ENCODE results near the gene CCDC17. TPM values are rescaled to one million over a fixed set of nuclear protein-coding genes. Genes with fewer than 3 reads are reported as not detected.

CCDC17 gene
- total RNA-seq = 1 to 10 TPM in 3 of 4 donors, under 1 TPM in 1; 0.38 to 3.6 (median 2.4) TPM

DNA sequence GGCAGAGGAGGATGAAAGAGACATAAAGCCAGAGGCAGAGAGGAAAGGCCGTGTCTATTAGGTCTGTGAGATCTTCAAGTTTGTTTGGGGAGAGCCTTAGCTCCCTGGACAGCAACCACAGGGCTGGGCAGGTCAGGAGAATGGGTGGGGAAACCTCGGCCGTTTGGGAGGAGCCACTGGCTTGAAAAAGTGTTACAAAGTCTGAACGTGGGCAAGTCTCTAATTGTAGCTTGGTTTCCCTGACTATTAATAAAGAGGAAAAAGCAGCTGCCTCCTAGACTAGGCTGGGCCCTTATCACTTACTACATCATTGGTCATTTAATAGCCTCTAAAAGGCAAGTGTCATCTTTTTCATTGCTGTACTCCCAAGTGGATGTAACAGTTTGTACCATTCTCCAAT, at the start of gene CCDC17:
TSS of gene CCDC17 (minus strand) at position 83 of the 400 bp plus-strand sequence. CDS start 145 bp downstream, outside the sequence.
- Histone ChIP-seq H3K9me3 (no peaks in the 10 kb centered on the region), H3K27me3 (no peaks in the 10 kb centered on the region), H3K27ac (peak within 1 kb of the TSS; percentile 9 to 84 (median 64)), H3K4me3 (peak within 1 kb of the TSS in 2 of 4 donors; percentile 19 to 46), H3K36me3 (peaks cover 12 to 89% (median 23%) of the 10 kb centered on the region in 3 donors), H3K4me1 (peaks cover 0 to 50% (median 19%) of the 10 kb centered on the region in 3 donors)
- TF ChIP-seq POLR2A (IDR thresholded peaks at IDR 0.05) = no peak
- TF ChIP-seq, protein P1, sequence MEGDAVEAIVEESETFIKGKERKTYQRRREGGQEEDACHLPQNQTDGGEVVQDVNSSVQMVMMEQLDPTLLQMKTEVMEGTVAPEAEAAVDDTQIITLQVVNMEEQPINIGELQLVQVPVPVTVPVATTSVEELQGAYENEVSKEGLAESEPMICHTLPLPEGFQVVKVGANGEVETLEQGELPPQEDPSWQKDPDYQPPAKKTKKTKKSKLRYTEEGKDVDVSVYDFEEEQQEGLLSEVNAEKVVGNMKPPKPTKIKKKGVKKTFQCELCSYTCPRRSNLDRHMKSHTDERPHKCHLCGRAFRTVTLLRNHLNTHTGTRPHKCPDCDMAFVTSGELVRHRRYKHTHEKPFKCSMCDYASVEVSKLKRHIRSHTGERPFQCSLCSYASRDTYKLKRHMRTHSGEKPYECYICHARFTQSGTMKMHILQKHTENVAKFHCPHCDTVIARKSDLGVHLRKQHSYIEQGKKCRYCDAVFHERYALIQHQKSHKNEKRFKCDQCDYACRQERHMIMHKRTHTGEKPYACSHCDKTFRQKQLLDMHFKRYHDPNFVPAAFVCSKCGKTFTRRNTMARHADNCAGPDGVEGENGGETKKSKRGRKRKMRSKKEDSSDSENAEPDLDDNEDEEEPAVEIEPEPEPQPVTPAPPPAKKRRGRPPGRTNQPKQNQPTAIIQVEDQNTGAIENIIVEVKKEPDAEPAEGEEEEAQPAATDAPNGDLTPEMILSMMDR (IDR thresholded peaks at IDR 0.05) = no peak
- no peak for DNase-seq
- 20 to 28% methylated on average over 4 of the region's 4 CpGs for WGBS, 2 donors
- intact Hi-C loops (cut with DNase I) = no loop called here

DNA sequence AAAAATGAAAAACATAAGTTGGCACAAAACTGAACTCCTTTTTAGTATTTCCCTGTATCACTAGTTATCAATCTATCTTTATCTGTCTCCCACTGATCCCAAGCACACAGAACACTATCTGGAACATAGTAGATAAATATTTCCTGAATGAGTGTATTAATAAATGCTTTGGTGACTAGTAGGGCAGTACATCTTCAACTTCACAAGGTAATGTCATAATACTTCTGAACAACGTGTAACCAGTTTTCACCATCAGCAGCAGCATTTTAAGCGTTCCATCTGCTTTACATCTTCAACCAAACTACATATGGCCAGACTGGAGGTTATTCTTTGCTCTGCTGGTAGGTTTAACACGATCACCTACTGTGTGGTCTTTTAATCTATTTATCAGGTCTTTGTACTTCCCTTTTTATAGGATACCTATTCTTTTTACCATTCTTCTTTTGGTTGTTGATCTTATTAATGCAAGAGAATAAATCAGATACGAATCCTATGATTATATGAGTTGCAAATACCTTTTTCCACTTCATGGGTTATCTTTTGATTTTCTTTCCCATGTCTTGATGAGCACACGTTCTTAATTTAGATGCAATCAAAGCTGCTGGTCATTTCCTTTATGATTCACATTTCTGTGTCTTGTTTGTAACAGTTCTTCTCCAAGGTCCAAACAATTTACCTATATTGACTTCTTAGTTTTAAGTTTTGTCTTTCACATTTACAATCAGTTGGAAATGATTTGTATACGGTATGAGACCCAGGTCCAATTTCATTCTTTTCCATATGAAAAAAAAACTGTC, 46.2 kb upstream of the CCDC17 start:
- H3K27ac ChIP-seq = no peak overlapping the region
- no peak for TF ChIP-seq POLR2A (IDR thresholded peaks at IDR 0.05)
- TF ChIP-seq, protein P1 (IDR thresholded peaks at IDR 0.05) = no peak
- DNase-seq = no peak
- H3K4me3 ChIP-seq = no peak overlapping the region
- H3K27me3 ChIP-seq = no peaks in the 10 kb centered on the region
- H3K36me3 ChIP-seq = peaks cover 0 to 11% (median 0%) of the 10 kb centered on the region in 3 donors
- intact Hi-C loops (cut with DNase I) = no loop called here
- 65 to 70% methylated on average over 6 of the region's 6 CpGs for WGBS, 2 donors
- no peaks in the 10 kb centered on the region for H3K9me3 ChIP-seq
- H3K4me1 ChIP-seq = peaks cover 0 to 63% (median 16%) of the 10 kb centered on the region in 3 donors

DNA sequence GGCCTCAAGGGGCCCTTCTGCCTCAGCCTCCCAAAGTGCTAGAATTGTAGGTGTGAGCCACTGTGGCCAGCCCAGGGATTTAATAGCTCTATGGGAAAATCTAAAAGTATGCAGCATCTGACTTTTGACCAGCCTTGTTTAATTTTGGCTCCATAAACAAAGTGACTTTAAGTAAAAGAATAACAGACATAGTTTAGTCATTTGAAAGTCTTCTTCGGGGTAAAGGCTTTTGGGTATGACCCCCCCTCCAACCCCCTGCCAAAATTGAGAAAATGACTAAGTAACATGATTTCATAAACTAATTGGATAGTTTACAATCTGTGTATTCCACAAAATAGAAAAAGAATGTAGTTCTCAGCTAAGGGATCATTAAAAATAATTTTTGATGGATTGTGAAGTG, 45.5 kb upstream of the CCDC17 start:
- Histone ChIP-seq H3K27ac (peak overlapping the region in 1 of 4 donors; percentile 0), H3K27me3 (no peaks in the 10 kb centered on the region), H3K9me3 (no peaks in the 10 kb centered on the region), H3K4me1 (peaks cover 0 to 61% (median 13%) of the 10 kb centered on the region in 3 donors), H3K4me3 (no peak overlapping the region), H3K36me3 (peaks cover 0 to 16% (median 0%) of the 10 kb centered on the region in 3 donors)
- DNase-seq = no peak
- TF ChIP-seq POLR2A (IDR thresholded peaks at IDR 0.05) = no peak
- TF ChIP-seq, protein P1 (IDR thresholded peaks at IDR 0.05) = no peak
- 47 to 56% methylated on average over 1 of the region's 1 CpG for WGBS, 2 donors
- intact Hi-C loops (cut with DNase I) = no loop called here

DNA sequence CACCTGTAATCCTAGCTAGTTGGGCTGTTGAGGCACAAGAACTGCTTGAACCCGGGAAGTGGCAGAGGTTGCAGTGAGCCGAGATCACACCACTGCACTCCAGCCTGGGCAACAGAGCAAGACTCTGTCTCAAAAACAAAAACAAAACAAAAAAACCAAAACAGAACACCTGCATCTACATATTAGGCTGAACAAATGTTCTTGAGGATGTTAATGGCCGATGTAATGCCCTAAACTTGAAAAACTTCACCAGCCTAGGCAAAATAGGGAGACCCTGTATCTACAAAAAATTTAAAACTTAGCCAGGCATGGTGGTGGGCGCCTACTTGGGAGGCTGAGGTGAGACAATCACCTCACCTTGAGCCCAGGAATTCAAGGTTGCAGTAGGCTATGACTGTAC, 44.7 kb upstream of the CCDC17 start:
- intact Hi-C loops (cut with DNase I) = no loop called here
- Histone ChIP-seq H3K36me3 (peaks cover 0 to 20% (median 0%) of the 10 kb centered on the region in 3 donors), H3K27ac (no peak overlapping the region), H3K4me3 (no peak overlapping the region), H3K4me1 (peaks cover 0 to 55% (median 13%) of the 10 kb centered on the region in 3 donors), H3K27me3 (no peaks in the 10 kb centered on the region), H3K9me3 (no peaks in the 10 kb centered on the region)
- WGBS, 2 donors = 90 to 92% methylated on average over 4 of the region's 4 CpGs
- DNase-seq = no peak
- TF ChIP-seq POLR2A (IDR thresholded peaks at IDR 0.05) = no peak
- TF ChIP-seq, protein P1 (IDR thresholded peaks at IDR 0.05) = no peak

All from esophagus squamous epithelium (tissue), 5 donors.